GM18951 (cell line): ENCODE data around the gene INO80C.

ENCODE experiments used
- POLR2A ChIP-seq: IDR thresholded peaks from 4 replicates; pipeline ENCODE4 v1.6.1; 2011; ENCODE audit warnings: mild to moderate bottlenecking; ENCODE audit not compliant: insufficient read length, insufficient read depth; ENCODE audit errors: extremely low read depth
- in situ Hi-C: fragments of 300-500 bp; cut with MboI; formaldehyde crosslinking; loops from one replicate; pipeline ENCODE4 v1.12.0; 2022; ENCODE audit warnings: low sequenced_read_pairs, mixed read lengths, inconsistent platforms; ENCODE audit not compliant: unreplicated experiment

The INO80C gene

DNA sequence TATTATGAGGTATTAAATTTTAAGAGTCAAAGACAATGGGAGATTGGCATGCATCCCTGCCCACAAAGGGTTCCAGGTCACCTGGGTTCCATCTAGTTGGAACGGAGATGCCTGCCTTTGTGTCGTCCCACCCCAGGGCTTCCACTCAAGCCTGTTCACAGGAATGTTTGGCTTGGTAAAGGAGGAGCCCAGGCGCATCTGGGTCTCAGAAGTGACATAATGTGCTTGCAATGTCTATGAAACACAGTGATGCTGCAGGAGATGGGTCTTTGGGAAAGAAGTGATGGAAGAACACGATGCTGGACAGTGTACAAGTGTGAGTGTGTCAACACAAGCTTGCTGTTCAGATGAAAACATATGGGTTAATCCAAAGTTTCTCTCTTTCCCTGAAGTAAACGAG is 71.0 kb downstream of the INO80C start:
- TF ChIP-seq POLR2A = no peak
- in situ Hi-C loops = no loop called here

DNA sequence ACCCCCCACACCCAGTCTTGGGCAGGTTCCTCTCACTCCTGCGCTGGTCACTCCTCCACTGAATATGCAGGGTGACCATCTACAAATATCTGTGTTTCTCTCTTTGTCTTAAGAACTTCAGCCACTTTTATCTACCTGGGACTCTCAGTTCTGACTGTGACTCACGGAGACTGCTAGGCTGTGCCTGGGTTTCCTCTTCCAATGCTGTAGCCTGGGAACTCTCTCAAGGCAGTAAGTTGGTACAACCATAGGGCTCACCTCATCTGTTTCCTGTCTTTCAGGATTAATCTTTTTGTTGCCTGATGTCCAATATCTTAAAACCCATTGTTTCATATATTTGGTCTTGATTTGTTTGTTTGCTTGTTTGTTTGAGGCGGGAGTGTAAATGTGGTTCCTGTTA is 73.4 kb downstream of the INO80C start:
- in situ Hi-C loops = no loop called here
- no peak for TF ChIP-seq POLR2A

DNA sequence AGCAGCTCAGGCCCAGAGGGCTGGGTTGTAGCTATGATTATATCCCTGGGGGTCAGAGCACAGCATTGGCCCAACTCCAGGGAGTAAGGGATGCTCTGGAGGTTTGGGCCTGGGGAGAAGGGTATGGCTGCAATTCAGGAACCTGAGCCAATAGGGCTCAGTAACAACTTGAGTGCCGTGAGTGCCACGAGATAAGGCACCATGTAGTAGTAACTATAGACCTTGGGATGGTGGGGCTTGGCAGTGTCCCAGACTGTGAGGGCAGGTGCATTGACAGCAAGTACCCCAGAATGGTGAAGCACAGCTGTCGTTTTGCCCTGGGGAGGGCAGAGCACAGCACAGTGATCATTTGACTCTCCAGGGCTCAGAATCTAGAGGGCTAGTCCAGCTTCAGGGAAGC is 75.5 kb downstream of the INO80C start:
- in situ Hi-C loops = no loop called here
- no peak for TF ChIP-seq POLR2A

DNA sequence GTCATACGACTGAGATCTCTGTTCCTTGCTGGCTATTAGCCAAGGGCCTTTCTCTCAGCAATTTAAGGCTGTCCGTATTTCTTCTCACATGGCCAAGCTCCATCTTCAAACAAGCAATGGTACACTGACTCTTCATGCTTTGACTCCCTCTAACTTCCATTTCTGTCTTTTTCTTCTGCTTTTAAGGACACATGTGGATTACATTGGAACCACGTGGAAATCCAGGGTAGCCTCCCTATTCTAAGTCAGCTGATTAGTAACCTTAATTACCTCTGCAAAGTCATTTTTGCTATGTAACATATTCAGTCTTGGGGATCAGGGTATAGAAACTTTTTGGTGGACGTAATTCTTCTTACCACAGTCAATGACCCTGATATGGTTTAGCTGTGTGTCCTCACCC is 79.2 kb downstream of the INO80C start:
- in situ Hi-C loops = no loop called here
- TF ChIP-seq POLR2A = no peak
